PC-9 (cell line): ENCODE results near the gene LTBP4. TPM values are rescaled to one million over a fixed set of nuclear protein-coding genes. Genes with fewer than 3 reads are reported as not detected.

Experiments used
- BruUV-seq: library from RNA; stranded (reverse); fragments of 400-500 nt; replicated peaks from 2 replicates; lab custom pipeline; 2021; lab: Mats Ljungman, UMichigan
- CTCF ChIA-PET: fragments of 300-600 bp; sonication (Branson Sonifier 250); formaldehyde crosslinking; loops from one replicate; lab custom pipeline; 2022; ENCODE audit warnings: antibody characterized with exemption; lab: Charles Lee
- POLR2A ChIA-PET: fragments of 300-600 bp; sonication (Branson Sonifier 250); formaldehyde crosslinking; loops from one replicate; lab custom pipeline; 2022; ENCODE audit warnings: antibody characterized with exemption; ENCODE audit not compliant: unreplicated experiment; lab: Charles Lee
- DNase-seq, 2 experiments: peaks; one replicate each; pipeline versions ENCODE4 v3.0.0 to v3.0.0-alpha.2; 2015 to 2022; ENCODE audit warnings: mixed read lengths in 1 of 2
- H2AFZ ChIP-seq: fragments of 200-600 bp; sonication (generic); 2 replicates; pipeline ENCODE4 v1.8.1; 2017; ENCODE audit warnings: antibody characterized with exemption
- H3F3A ChIP-seq: fragments of 200-600 bp; sonication (generic); 2 replicates; pipeline ENCODE4 v1.8.1; 2017; ENCODE audit warnings: antibody characterized with exemption, mild to moderate bottlenecking, low read depth; ENCODE audit not compliant: insufficient read depth
- H3K27ac ChIP-seq: fragments of 200-600 bp; sonication (generic); 2 replicates; pipeline ENCODE4 v1.6.1; 2016; ENCODE audit warnings: mixed run types
- H3K27me3 ChIP-seq: fragments of 200-600 bp; sonication (generic); 2 replicates; pipeline ENCODE4 v1.6.1; 2016; ENCODE audit warnings: low read depth, mixed run types; ENCODE audit not compliant: insufficient read depth
- H3K36me3 ChIP-seq: fragments of 200-600 bp; sonication (generic); 2 replicates; pipeline ENCODE4 v1.6.1; 2016; ENCODE audit warnings: low read depth, mixed run types
- H3K4me1 ChIP-seq: fragments of 200-600 bp; sonication (generic); replicated peaks from 2 replicates; pipeline ENCODE4 v1.6.1; 2016; ENCODE audit warnings: mixed run types; ENCODE audit not compliant: insufficient read depth
- H3K4me2 ChIP-seq: fragments of 200-600 bp; sonication (generic); 2 replicates; pipeline ENCODE4 v1.6.1; 2017; ENCODE audit warnings: mixed run types
- H3K4me3 ChIP-seq: fragments of 200-600 bp; sonication (generic); 2 replicates; pipeline ENCODE4 v1.6.1; 2016; ENCODE audit warnings: mixed run types
- H3K79me2 ChIP-seq: fragments of 200-600 bp; sonication (generic); 2 replicates; pipeline ENCODE4 v1.6.1; 2017; ENCODE audit warnings: low read depth, mixed run types
- H3K9me2 ChIP-seq: fragments of 200-600 bp; sonication (generic); 2 replicates; pipeline ENCODE4 v1.8.1; 2017; ENCODE audit warnings: mild to moderate bottlenecking; ENCODE audit not compliant: insufficient read depth
- H3K9me3 ChIP-seq: fragments of 200-600 bp; sonication (generic); 2 replicates; pipeline ENCODE4 v1.8.1; 2016; ENCODE audit warnings: low read depth; ENCODE audit not compliant: insufficient read depth
- H4K20me1 ChIP-seq: fragments of 200-600 bp; sonication (generic); 2 replicates; pipeline ENCODE4 v1.8.1; 2017; ENCODE audit not compliant: insufficient read depth
- CTCF ChIP-seq: fragments of 200-600 bp; sonication (generic); conservative IDR thresholded peaks from 2 replicates; pipeline ENCODE4 v1.6.1; 2017; ENCODE audit warnings: mixed run types, antibody characterized with exemption, mild to moderate bottlenecking, moderate library complexity
- EZH2 ChIP-seq: fragments of 200-600 bp; sonication (generic); IDR thresholded peaks from 2 replicates; pipeline ENCODE4 v1.8.0; 2017; ENCODE audit warnings: antibody characterized with exemption, low read depth
- intact Hi-C: fragments of 100-400 bp; cut with micrococcal nuclease; formaldehyde crosslinking; loops from one replicate; pipeline ENCODE4 v1.10.0; 2022; ENCODE audit not compliant: unreplicated experiment
- total RNA-seq: library from RNA; stranded (reverse); gene quantifications from 2 replicates; pipeline ENCODE4 v1.2.3, GENCODE V29; 2021

Gene LTBP4
- total RNA-seq, 1 experiment from 2014 or later = 163 TPM

GRCh38 chr19:40600570-40601133 lies 517 bp upstream of the LTBP4 start:
- Histone ChIP-seq H3K4me3 (no peak overlapping the region), H3K36me3 (no peaks in the 10 kb centered on the region), H3K27ac (no peak overlapping the region), H2AFZ (no peak overlapping the region), H3K27me3 (peaks cover 35% of the 10 kb centered on the region), H3F3A (peaks cover 28% of the 10 kb centered on the region; the same call in 1 of the 2 replicates), H3K9me3 (no peaks in the 10 kb centered on the region), H3K79me2 (no peaks in the 10 kb centered on the region), H3K4me1 (peaks cover 42% of the 10 kb centered on the region), H3K9me2 (no peaks in the 10 kb centered on the region), H4K20me1 (no peaks in the 10 kb centered on the region), H3K4me2 (peak overlapping the region; percentile 62)
- BruUV-seq = no TSS peak
- DNase-seq = no peak
- ChIA-PET POLR2A (interaction anchor here (0.7 kb wide), 1 partner anchor 303 kb away, joined by 3 read pairs; no protein-coding TSS in a partner anchor), CTCF (interaction anchor here (0.5 to 1.2 kb wide), 3 partner anchors 89 to 491 kb away, joined by 3 to 7 read pairs (median 6); no protein-coding TSS in a partner anchor)
- TF ChIP-seq CTCF = no peak
- TF ChIP-seq EZH2 = no peak
- intact Hi-C loops = no loop called here

DNA sequence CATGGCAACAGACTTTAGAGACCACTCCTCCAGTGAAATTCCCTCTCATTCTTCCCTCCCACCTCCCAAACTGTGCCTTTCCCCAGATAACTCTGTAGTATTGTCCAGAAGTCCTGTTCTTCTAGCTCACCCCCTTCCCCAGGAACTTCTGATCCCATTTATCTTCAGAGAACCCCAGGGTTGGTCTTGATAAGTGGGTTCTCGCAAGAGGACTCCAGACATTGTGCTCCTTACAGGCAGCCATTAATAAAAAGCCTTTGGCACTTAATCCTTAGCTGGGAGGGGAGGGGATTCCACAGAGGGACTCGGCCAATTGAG lies 1.9 kb downstream of the LTBP4 start:
- intact Hi-C loops = no loop called here
- Histone ChIP-seq H3K4me2 (peak overlapping the region; percentile 99), H2AFZ (no peak overlapping the region), H4K20me1 (no peaks in the 10 kb centered on the region), H3K4me1 (peaks cover 43% of the 10 kb centered on the region), H3K4me3 (no peak overlapping the region), H3K9me2 (no peaks in the 10 kb centered on the region), H3F3A (peaks cover 32% of the 10 kb centered on the region; the same call in 1 of the 2 replicates), H3K36me3 (no peaks in the 10 kb centered on the region), H3K79me2 (no peaks in the 10 kb centered on the region), H3K27ac (no peak overlapping the region), H3K9me3 (no peaks in the 10 kb centered on the region), H3K27me3 (peaks cover 29% of the 10 kb centered on the region)
- CTCF ChIA-PET = interaction anchor here (1.3 to 2.7 kb wide), 2 partner anchors 139 to 298 kb away, joined by 4 to 13 read pairs; no protein-coding TSS in a partner anchor
- POLR2A ChIA-PET = interaction anchor here (0.6 kb wide), 1 partner anchor 139 kb away, joined by 3 read pairs; no protein-coding TSS in a partner anchor
- no peak for TF ChIP-seq EZH2
- DNase-seq = no peak
- BruUV-seq = no TSS peak

- Histone ChIP-seq H3K4me3 (peak overlapping the region; percentile 63; the same call in 1 of the 2 replicates), H2AFZ (peak overlapping the region; percentile 50; the same call in 1 of the 2 replicates)
These were observed 2.4 kb downstream of the LTBP4 start for GRCh38 chr19:40603389-40604170.

More at GRCh38 chr19:40603389-40604170, 2.4 kb downstream of the LTBP4 start:
- BruUV-seq = TSS peak; percentile 33
- no peaks in the 10 kb centered on the region for H4K20me1 ChIP-seq
- no peaks in the 10 kb centered on the region for H3K9me2 ChIP-seq
- intact Hi-C loops = loop anchor here (1.0 to 2.0 kb wide), 3 partner anchors 11 to 139 kb away; partner anchors contain the start of gene BLVRB
- H3K79me2 ChIP-seq = no peaks in the 10 kb centered on the region
- H3K4me1 ChIP-seq = peaks cover 41% of the 10 kb centered on the region
- ChIA-PET POLR2A (interaction anchor here (0.6 to 1.0 kb wide), 7 partner anchors 10 to 1197 kb away, joined by 3 to 12 read pairs (median 3); partner anchors contain the start of gene ZFP36), CTCF (interaction anchor here (0.6 to 2.7 kb wide), 7 partner anchors 11 to 541 kb away, joined by 3 to 19 read pairs (median 9); partner anchors contain the start of gene BLVRB)
- H3K4me2 ChIP-seq = peak overlapping the region; percentile 99
- no peaks in the 10 kb centered on the region for H3K36me3 ChIP-seq
- peaks cover 29% of the 10 kb centered on the region for H3K27me3 ChIP-seq
- no peaks in the 10 kb centered on the region for H3K9me3 ChIP-seq
- no peak overlapping the region for H3K27ac ChIP-seq
- H3F3A ChIP-seq = peaks cover 32% of the 10 kb centered on the region; the same call in 1 of the 2 replicates
- DNase-seq = peak; percentile 94 to 100
- TF ChIP-seq CTCF (no peak), EZH2 (no peak)
